ENCODE results near the gene CGRRF1.

Gene CGRRF1

DNA sequence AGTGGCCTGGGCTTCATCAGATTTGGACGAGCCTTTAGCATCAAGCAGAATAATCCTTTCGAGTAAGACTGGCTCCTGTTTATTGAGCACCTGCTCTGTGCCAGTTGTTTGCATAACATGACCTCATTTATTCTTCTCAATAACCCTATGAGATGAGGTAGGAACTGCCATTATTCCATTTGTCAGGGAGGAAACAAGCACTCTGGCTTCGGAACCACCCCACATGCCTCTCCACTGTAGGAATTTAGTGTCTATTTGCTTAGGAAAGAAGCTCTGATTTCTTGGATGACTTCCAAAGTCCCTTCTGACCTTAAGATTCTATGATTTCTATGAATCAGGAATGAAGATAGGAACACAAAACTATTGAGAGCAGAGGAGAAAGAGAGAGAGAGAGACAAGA is 68.3 kb downstream of the CGRRF1 start:
- DNase-seq (ENCODE audit: low spot score) = no peak

DNA sequence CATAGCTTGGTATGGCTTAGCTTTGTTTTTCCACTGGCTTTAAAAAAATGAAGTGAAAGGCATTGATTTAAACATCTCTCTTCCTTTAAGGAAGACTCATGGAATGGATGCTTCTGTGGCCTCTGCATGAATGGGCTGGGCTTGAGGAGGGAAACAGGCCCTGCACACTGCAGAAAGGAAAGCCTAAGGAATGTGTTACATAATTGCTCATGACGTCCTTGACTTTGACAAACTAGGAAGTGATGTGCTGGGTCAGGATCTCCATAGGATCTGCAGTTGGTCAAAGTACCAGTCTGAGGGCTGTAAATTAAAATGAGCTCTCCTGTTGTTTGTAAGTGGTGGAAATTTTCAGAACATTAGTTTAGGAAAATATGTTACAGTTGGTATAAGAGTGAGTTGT is 69.9 kb downstream of the CGRRF1 start:
- DNase-seq (ENCODE audit: low spot score) = no peak

DNA sequence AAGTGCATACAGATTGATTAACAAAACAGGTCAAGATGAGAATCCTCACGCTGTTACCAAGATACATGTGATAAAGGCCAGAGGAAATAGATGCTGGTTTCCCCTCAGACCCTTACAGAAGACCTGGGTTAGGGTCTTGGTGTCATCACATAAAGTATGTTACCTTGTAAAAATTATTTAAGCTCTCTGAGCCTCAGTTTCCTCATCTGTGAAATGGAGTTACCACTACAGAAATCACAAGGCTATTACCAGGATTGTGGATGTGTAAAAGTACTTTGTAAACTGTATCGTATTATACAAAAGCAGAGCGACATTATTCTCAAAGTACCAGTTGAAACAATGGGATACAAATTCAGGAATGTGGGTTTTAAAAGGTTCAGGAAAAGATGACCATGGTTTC is 71.2 kb downstream of the CGRRF1 start:
- no peak for DNase-seq (ENCODE audit: low spot score)

DNA sequence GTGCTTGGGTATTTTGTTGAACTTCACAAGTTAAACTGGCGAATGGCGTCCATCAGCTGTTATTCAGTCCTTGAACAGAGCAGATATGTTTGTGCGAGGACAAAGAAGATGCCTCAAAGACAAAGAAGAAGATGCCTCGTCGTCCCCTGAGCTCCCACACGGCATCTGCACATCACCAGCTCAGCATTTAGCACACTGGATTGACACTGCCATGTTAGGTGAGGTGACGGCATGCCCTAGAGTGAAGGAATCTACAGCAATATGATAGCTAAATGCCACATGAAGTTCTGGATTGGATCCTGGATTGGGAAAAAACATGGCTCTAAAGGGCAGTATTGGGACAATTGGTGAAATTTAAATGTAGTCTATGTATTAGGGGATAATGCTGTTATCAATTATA is 72.6 kb downstream of the CGRRF1 start:
- no peak for DNase-seq (ENCODE audit: low spot score)

DNA sequence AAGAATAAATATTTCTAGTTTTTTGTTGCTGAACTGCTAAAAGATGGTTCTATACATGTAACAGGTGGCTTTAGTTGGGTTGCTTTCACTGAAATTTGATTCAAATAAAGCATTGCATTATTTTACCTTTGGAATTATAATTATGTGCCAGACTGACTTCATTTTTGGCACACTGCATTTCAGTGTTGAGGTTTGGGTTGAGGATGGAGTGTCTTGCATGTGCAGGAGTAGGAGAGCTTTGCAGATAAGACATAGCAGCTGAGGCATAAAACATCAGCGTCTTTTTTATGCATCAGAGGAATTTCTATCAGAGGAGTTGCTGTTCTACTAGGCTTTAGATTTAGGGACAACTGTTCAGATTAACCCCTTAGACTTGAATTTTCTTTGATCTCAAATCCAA is 74.4 kb downstream of the CGRRF1 start:
- DNase-seq (ENCODE audit: low spot score) = no peak

DNA sequence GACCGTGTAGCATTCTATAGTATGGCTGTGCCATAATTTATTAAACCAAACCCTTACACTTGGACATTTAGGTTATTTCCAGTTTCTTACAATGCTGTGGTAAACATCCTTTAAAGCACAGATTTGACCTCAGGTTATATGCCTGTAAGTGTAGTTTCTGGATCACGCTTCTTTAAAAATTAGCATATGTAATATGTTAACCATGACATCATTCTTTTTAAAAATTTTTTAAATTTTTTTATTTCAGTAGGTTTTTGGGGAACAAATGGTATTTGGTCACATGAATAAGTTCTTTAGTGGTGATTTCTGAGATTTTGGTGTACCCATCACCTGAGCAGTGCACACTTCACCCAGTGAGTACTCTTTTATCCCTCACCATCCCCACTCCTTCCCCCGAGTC is 75.5 kb downstream of the CGRRF1 start:
- no peak for DNase-seq (ENCODE audit: low spot score)

Measured in germinal center (tissue), 1 donor.